Measurements from ENCODE around the gene ATP2A2.

ATP2A2 gene

GRCh38 chr12:110379197-110379596 is 98.2 kb downstream of the ATP2A2 start:
- TF ChIP-seq CTCF (conservative IDR thresholded peaks at IDR 0.05; ENCODE audit: control insufficient read depth, insufficient read depth, low read depth, low read length) = no peak
- peak; percentile 49 for DNase-seq (ENCODE audit: low read depth)
- no peak overlapping the region for H3K4me3 ChIP-seq (ENCODE audit: control insufficient read depth, low read depth, low read length)

GRCh38 chr12:110379631-110380030 is 98.6 kb downstream of the ATP2A2 start:
- TF ChIP-seq CTCF (conservative IDR thresholded peaks at IDR 0.05; ENCODE audit: control insufficient read depth, insufficient read depth, low read depth, low read length) = no peak
- no peak for DNase-seq (ENCODE audit: low read depth)
- no peak overlapping the region for H3K4me3 ChIP-seq (ENCODE audit: control insufficient read depth, low read depth, low read length)

GRCh38 chr12:110382683-110383082 is 101.6 kb downstream of the ATP2A2 start:
- DNase-seq (ENCODE audit: low read depth) = no peak
- no peak for TF ChIP-seq CTCF (conservative IDR thresholded peaks at IDR 0.05; ENCODE audit: control insufficient read depth, insufficient read depth, low read depth, low read length)

More at GRCh38 chr12:110382683-110383082, 101.6 kb downstream of the ATP2A2 start:
- no peak overlapping the region for H3K4me3 ChIP-seq (ENCODE audit: control insufficient read depth, low read depth, low read length)

Data from fibroblast of mammary gland (primary cell).